GM04504 (cell line): Measurements from ENCODE around the gene KCNH6.

Experiments used
- DNase-seq: peaks from one replicate; pipeline ENCODE4 v3.0.0-alpha.2; 2012; ENCODE audit warnings: low read depth

KCNH6 gene

DNA sequence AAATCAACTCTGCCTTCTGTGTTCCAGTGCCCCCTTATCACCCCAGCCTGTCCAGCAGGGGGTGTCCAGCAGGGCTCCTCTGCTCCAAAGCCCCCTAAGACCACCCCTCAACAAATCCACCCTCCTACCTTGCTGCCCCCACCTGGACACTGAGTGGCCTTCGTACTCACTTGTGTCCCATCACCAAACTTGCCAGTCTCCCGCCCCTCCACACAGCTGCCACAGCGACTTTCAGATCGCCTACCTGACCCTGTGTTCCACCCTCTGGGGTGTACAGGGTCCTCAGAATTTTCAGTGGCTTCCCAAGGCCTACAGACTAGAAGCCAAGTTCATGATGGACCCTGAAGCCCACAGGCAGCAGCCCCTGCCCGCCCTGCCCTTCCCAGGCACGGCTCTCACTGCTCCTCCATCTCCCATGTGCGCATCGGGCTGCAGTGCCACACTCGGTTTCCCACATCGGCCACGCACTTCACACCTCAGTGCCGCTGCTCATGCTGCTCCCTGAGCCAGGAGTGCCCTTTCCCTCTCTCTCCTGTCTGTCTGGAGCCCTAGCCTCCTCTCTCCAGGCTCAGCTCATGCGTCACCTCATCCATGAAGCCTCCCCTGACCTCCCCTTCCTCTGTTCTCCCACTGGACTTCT lies 11.8 kb downstream of the KCNH6 start:
- no peak for DNase-seq

DNA sequence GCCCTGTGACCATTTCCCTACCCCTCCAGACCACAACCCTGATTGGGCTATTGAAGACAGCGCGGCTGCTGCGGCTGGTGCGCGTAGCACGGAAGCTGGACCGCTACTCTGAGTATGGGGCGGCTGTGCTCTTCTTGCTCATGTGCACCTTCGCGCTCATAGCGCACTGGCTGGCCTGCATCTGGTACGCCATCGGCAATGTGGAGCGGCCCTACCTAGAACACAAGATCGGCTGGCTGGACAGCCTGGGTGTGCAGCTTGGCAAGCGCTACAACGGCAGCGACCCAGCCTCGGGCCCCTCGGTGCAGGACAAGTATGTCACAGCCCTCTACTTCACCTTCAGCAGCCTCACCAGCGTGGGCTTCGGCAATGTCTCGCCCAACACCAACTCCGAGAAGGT lies 12.5 kb downstream of the KCNH6 start:
- DNase-seq: no peak

DNA sequence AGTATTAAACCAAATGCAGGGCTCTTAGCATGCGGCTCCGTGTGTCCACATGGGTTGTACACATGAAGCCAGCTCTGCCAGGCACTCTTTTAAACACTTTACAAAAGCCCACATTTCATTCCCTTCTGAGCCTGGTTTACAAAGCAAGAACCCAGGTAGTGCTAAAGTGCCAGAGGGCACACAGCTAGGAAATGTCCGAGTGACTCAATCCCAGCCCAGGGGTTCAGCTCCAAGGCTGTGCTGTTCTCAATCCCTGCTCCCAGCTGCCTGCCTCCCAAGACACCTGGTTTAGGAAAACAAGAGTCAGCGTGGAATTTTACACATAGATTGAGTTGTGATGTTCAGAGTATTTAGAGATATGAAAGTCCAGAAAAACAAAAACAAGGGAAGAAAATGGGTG lies 13.8 kb downstream of the KCNH6 start:
- no peak for DNase-seq

DNA sequence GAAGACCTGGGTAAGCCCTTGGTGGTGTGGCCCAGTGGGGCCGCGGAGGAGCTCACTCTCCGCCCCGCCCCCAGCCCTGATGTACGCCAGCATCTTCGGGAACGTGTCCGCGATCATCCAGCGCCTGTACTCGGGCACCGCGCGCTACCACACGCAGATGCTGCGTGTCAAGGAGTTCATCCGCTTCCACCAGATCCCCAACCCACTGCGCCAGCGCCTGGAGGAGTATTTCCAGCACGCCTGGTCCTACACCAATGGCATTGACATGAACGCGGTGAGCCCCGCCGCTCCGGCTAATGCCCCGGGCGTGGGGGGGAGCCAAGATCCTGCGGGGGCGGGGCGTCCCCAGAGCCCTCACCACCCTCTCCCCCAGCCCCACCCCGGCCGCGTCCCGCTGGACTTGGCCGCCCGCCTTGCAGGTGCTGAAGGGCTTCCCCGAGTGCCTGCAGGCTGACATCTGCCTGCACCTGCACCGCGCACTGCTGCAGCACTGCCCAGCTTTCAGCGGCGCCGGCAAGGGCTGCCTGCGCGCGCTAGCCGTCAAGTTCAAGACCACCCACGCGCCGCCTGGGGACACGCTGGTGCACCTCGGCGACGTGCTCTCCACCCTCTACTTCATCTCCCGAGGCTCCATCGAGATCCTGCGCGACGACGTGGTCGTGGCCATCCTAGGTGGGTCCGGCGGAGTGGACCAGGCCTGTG lies 15.0 kb downstream of the KCNH6 start:
- no peak for DNase-seq

DNA sequence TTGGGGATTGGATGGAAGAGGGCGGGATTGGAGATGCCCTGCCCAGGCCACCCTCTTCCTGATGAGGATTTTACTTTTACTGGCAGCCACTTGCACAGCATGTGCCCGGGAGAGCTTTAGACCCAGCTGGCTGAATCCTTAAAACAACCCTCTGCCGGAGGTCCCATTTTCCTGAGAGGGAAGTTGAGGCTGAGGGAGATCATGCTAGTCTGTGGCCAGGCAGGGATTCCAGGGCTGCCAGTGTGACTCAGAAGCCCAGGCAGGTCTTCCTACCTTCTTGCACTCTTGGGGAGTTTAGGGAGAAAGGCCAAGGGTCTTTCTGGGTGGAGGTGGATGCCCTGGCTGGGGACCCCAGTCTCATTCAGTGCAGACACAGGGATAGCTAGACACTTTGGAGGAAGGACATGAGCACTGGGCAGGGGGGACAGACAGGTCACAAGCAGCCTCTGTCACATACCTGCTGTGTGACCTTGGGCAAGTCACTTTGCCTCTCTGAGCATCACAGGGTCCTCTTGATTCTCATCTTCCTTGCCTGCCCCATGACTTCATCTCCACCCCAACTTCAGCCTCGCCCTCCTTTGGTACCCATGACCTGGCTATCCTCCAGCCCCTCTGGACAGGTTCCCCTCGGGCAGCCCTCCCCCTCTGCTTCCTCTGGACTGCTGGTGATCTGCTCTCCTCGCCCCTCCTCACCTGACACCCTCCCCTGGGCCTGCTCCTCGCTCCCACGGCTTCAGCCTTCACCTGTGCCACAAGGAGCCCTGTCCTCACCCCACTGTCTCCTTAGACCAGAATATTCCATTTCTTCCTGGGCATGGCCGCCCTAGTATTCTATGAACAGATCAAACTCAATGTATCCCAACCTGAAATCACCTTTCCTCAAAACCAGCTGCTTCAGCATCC lies 15.8 kb downstream of the KCNH6 start:
- no peak for DNase-seq

DNA sequence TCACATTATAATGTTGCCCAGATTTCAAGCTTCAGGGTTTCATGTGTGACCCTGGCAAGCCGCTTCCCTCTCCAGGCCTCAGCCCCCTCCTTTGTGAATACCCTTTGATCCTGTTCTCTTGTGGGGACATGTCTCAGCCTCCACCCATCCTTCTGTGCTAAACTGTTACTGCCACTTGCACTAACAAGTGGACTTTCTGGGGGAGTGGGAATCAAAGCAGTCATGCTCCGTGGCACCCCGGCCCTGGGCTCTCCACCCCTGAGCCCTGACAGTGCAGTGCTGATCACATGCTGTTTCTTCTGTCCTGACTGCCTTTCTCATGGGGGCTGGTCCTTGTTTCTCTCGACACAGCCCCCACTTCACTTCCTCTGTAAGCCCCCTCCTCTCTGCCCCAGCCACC lies 17.4 kb downstream of the KCNH6 start:
- DNase-seq: no peak

DNA sequence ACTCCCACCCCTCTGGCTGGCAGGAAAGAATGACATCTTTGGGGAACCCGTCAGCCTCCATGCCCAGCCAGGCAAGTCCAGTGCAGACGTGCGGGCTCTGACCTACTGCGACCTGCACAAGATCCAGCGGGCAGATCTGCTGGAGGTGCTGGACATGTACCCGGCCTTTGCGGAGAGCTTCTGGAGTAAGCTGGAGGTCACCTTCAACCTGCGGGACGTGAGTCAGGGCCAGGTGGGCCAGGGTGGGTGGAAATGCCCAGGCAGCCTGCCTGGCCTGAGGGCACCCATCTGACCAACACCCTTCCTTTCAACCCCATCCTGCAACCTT lies 19.0 kb downstream of the KCNH6 start:
- DNase-seq: no peak

DNA sequence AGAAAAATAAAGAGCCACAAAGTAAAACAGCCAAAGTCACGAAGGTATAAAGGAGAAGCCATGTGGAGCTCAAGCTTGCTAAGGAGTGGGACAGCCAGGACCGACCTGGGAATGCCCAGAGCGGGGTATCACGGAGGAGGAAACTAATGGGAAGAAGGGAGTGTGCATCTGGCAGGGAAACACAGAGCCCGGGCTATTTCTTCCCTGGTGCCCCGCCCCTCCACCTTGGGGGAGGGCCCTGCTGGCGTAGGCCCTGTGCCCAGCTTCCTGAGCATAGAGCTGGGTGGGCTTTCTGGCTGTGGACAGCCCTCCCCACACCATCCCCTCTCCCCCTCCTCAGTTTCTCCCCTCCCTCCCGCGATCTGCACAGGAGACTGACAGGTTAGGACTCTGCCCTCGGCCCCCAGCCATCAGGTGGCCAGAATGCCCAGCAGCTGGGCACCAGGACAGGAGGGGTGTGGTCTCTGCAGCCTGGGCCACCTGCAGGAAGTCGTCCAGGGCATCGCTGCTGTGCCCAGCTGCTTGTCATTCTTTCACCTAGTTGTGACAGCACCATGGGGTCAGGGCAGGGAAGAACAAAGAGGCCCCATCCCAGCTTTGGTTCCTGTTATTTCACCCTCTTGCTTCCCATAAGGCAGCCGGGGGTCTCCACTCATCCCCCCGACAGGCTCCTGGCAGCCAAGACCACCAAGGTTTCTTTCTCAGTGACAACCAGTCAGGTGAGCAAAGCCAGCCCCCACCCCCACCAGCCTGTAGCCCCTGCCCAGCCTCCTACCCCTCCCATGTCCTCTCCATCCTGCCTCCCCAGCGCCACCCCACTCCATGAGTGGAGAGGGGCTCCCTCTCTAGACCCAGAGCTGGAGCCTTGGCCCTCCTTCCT lies 20.0 kb downstream of the KCNH6 start:
- DNase-seq: no peak

DNA sequence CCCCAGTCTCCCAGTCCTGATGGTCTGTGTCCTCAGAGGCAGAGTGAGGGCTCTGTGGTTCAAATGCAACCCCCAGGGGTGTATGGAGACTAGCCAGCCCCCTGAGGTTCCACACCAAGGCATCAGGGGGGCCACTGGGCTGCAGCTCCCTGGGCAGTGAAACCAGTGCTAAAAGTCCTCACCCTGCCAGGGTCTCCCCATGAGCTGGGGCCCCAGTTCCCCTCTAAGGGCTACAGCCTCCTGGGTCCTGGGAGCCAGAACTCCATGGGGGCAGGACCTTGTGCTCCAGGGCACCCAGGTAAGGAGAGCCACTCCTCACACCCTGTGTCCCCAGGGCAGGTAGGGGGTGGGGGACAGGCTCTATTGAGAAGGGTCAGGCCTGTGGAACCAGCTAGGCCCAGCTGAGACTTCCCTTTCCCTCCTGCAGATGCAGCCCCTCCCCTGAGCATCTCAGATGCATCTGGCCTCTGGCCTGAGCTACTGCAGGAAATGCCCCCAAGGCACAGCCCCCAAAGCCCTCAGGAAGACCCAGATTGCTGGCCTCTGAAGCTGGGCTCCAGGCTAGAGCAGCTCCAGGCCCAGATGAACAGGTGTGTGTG lies 20.8 kb downstream of the KCNH6 start:
- no peak for DNase-seq

DNA sequence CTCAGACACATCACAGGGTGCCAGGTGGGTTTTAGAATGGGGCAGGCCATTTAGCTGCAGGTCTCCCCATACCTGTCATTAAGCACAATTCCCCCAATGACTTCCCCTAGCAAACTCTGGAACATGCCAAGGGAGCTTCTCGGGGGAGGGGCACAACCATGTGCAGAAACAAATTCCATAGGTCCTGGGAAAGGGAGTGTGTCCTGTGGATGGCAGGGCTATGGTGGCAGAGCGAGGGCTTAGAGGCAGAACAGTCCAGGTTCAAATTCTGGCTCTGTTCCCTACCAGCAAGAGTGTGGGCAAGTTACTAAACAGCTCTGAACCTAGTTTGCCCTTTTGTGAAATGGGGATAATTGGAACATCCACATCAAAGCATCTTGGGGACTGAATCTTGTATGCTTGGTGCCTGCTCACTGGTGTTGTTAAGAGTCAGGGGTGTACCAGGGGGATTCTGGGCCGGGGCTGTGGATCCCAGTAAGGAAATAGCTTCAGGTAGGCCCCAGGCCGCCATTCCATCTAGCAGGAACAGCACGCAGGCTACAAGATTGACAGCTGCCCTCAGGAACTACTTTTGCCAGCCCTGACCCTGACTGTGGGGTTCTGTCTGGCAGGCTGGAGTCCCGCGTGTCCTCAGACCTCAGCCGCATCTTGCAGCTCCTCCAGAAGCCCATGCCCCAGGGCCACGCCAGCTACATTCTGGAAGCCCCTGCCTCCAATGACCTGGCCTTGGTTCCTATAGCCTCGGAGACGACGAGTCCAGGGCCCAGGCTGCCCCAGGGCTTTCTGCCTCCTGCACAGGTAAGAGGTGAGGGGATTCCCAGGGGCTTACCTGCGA lies 21.5 kb downstream of the KCNH6 start:
- DNase-seq: no peak

DNA sequence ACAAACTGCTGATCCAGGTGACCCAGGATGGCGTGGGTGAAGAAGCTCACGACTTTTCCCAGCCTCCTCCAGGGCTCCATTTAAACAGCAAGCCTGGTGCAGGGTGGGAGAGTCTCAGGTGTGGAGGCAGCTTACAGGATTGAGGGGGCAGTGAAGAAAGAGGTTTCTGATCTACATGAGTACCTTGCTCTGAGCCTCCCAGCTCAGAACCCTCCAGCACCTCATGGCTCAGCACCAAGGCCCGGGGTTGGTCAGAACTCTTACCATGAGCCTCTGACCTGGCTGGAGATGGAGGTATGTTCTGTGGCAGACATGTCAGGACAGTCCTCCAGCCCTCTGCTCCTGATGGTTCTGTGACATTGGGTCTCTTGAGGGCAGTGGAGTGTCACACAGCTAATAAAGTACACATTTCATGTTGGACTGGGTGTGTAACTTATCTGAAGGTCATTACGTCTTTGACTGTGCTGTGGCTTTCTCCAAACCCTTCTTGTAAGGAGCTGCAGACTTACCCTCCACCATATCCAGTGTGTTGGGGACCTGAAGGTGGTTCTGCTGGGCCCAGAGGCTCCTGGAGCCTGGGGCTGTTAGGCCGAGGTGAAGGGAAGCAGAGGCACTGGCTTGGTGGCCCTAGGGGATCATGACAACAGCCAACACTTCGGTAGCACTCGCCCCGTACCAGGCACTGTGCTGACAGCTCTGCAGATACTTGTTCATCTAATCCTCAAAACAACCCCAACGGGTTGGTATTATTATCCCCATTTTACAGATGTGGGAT lies 23.3 kb downstream of the KCNH6 start:
- DNase-seq: no peak

DNA sequence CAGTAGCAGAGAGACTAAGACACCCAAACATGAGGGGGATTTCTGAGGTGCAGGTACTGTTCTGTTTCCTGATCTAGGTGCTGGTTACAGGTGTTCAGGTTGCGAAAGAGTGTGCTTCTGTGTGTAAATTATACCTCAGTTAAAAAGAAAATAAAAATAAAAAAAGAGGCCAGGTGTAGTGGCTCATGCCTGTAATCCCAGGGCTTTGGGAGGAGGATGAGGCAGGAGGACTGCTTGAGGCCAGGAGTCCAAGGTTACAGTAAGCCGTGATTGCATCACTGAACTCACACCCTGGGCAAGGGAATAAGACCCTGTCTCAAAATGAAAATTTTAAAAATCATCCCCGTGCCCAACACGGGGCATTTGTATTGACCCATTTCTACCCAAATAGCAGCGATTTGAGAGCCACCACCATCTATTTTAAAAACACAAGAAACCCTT lies 23.9 kb downstream of the KCNH6 start:
- DNase-seq: no peak

DNA sequence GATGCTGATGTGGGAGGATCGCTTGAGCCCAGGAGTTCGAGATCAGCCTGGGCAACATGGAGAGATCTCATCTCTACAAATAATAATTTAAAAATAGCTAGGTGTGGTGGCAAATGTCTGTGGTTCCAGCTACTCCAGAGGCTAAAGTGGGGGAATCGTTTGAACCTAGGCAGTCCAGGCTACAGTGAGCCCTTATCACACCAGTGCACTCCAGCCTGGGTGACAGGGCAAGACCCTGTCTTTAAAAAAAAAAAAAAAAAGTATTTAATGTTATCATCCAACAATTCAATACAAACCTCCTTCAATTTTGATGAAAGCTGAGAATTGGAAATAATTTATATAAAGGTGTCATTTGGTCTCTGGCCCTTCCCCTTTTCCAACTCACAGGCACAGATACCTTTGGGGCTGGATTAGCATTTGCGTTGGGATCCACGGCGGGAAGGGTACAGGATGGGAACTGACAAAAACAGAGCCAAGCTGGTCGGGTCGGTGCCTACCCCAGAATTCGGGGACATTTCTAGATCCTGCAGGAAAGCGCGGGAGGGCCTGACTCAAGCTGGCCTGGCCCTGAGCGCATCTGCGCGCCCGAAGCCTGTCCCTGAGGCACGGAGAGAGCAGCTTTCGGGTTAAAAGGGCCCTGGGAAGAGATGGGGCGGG lies 26.3 kb downstream of the KCNH6 start:
- DNase-seq: no peak

DNA sequence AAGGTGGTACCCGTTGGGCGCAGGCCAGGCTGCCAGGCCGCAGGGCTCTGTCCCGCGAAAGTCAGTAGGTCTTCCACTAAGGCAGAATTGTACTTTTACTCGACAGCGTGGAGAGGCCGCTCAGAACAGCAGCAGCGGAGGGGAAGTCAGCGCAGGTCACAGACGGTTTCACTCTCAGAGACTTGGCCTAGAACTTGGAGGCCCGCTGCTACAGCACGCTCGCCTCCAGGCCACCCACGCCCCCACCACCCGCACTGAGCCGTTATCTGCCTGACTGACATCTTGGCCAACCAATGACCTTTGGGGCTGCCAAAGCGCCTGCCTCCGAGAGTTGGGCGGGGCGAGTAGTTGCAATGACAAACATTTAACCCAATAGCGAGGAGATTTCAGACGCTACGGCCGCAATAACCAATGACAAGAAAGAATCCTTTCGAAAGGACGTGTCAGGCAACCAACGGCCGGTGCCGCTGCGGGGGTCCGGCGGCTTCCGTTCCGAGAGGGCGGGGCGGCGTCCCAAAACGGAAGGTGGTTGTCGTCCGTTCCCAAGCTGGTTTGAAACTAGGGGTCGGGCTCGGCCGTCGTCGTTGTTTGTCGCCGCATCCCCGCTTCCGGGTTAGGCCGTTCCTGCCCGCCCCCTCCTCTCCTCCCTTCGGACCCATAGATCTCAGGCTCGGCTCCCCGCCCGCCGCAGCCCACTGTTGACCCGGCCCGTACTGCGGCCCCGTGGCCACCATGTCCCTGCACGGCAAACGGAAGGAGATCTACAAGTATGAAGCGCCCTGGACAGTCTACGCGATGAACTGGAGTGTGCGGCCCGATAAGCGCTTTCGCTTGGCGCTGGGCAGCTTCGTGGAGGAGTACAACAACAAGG lies 27.0 kb downstream of the KCNH6 start, which contains the start of gene DCAF7:
Gene DCAF7, plus strand, starts transcription at position 532 of the 871 bp plus-strand sequence. Its CDS starts 201 bp downstream, at position 733.
- DNase-seq: peak; percentile 100

DNA sequence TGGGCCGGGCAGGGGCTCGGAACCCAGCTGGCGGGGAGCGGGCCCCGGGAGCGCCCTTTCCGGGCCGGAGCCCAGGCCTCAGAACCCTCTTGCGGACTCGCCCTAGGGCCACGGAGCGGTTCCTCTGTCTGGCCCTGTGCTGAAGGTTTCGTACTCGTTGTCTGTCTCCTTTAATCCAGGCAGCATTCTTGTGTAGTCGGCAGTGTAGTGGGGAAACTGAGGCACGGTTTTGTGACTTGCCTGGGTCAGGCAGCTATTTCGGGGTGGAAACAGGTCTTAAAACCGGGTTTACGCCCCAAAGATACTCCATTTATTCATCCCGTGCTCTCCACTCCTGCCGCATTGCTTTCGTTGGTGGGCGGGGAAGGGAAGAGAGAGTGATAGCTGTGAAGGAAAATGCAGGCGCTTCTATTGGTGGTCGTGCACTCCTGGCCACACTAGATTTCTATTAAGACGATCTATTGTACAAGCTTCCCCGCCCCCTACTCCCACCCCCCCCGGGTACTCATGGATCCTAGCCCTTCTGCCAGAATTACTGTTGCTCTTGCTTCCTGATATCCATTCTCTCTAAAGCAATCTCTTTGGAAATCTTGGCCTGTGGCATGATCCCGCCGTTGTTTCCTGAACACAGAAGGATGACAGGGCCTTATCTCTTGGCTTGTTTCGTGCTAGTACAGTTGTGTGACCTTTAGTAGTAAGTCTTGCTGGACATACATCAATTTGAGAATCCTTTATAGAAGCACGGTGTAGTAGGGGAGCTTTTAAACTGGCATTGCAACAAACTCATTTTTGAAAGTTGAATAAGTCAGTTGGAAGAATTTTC lies 27.9 kb downstream of the KCNH6 start:
- no peak for DNase-seq

DNA sequence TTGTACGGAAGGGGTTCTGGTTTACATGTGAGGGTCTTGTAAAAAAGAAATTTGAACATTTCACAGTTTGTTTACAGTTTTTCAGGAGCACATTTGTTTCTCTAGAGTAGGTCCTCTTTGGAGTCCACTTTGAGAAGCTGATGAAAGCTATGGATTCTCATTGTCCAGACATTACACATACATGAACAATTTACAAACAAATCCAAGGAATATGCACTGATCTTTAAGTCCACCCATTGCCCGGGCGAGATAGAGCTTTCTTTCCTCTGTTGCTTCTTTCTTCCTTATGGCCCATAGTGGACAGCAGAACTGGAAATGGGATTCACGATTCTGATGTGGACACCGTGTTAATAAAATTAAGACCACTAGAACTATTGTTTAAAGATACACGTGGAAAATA lies 29.1 kb downstream of the KCNH6 start:
- no peak for DNase-seq

DNA sequence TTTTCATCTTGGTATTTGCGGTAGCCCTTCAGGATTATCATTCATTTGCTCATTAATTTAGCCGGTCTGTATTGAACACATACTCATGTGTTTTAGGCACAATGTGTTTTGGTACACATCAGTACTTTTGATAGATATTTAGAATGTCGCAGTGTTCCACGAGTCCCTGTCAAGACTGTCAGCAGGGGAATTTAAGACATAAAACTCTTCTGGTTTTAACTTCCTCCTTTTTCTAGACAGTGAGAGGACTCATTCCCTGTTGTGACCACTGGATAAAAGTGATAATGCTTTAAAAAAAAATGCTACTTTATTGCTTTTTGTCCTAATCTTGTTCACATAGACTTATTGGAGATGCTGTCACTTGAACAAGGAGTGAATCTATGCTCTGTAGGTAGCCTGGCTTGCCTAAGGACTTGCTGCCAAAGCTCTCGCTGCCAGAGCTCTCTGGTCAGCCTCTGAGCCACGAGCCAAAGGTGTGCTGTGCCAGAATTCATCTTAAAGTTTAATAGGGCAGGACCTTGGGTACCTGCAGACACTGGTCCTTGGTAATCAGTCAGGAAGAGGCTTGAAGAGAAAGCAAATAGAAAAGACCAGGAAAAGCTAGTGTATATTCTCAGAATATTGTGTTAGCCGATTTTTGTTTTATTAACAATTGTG lies 32.5 kb downstream of the KCNH6 start:
- DNase-seq: no peak
